GM12865 (cell line): ENCODE results near the gene ZNF398.
A peak's percentile ranks its signal among the peaks of the same experiment; 100 is the strongest.
"Not testable (repeated sequence)": the region's sequence is repeated elsewhere in the genome, so short reads cannot be mapped to it uniquely, and the experiment has no call there.

Source experiments
- DNase-seq: peaks from one replicate; pipeline ENCODE4 v3.0.0; 2010; ENCODE audit warnings: low read depth
- H3K4me3 ChIP-seq: 2 replicates; pipeline ENCODE4 v1.5.1; 2011; ENCODE audit warnings: mild to moderate bottlenecking, low read depth, low read length, control low read depth
- CTCF ChIP-seq: IDR thresholded peaks from 2 replicates; pipeline ENCODE4 v1.5.1; 2011; ENCODE audit warnings: low read length, control low read depth, low read depth, inconsistent platforms; ENCODE audit not compliant: insufficient read depth; ENCODE audit errors: missing control alignments

Gene ZNF398

GRCh38 chr7:149136118-149136517, 11.1 kb upstream of the ZNF398 start:
- TF ChIP-seq CTCF: no peak
- DNase-seq: no peak
- H3K4me3 ChIP-seq: no peak overlapping the region

GRCh38 chr7:149140831-149141230, 6.4 kb upstream of the ZNF398 start:
- TF ChIP-seq CTCF: no peak
- H3K4me3 ChIP-seq: no peak overlapping the region
- DNase-seq: no peak

GRCh38 chr7:149141893-149142292, 5.4 kb upstream of the ZNF398 start:
- no peak overlapping the region for H3K4me3 ChIP-seq
- DNase-seq: no peak
- TF ChIP-seq CTCF: no peak

- DNase-seq, H3K4me3 ChIP-seq: not testable (repeated sequence)
Observed at GRCh38 chr7:149144436-149144922, 2.8 kb upstream of the ZNF398 start.

- no peak for TF ChIP-seq CTCF
- peak overlapping the region; percentile 96 for H3K4me3 ChIP-seq
- DNase-seq: no peak
Observed at GRCh38 chr7:149145031-149145845, 2.0 kb upstream of the ZNF398 start.

- peak; percentile 63 for DNase-seq
- no peak for TF ChIP-seq CTCF
- peak overlapping the region; percentile 96 for H3K4me3 ChIP-seq
Observed at GRCh38 chr7:149147752-149148653, 750 bp downstream of the ZNF398 start.

DNA sequence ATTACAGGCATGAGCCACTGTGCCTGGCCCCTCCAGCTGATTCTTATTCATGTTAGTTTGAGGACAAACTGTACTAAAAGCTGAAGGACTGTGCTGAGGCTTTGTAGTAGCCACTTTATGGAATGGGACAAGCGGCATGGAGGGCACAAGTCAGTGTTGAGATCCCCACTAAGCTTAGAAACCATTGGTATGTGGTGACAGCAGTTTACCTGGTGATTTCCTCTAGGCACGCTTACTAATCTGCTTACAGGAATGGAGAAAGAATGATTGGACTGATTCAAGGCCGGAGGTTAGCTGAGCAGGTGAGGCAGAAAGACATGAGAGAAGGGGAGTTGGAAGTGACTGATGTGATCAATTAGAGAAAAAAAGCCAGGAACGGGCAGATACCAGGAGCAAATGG, 3.7 kb downstream of the ZNF398 start:
- TF ChIP-seq CTCF: no peak
- H3K4me3 ChIP-seq: no peak overlapping the region
- no peak for DNase-seq
